ENCODE results near the gene SLC22A4.

Gene SLC22A4

GRCh38 chr5:132277971-132278853, 16.0 kb upstream of the SLC22A4 start:
- no peaks in the 10 kb centered on the region for H3K36me3 Mint-ChIP-seq
- H3K27ac Mint-ChIP-seq = no peak overlapping the region
- H3K4me1 Mint-ChIP-seq (ENCODE audit: low read depth) = no peaks in the 10 kb centered on the region
- H3K27me3 Mint-ChIP-seq = peaks cover 3% of the 10 kb centered on the region
- H3K4me3 Mint-ChIP-seq = no peak overlapping the region
- no peaks in the 10 kb centered on the region for H3K9me3 Mint-ChIP-seq (ENCODE audit: low read depth)

- H3K4me1 Mint-ChIP-seq (ENCODE audit: low read depth) = no peaks in the 10 kb centered on the region
- H3K27ac Mint-ChIP-seq = no peak overlapping the region
- H3K36me3 Mint-ChIP-seq = no peaks in the 10 kb centered on the region
- H3K27me3 Mint-ChIP-seq = peaks cover 3% of the 10 kb centered on the region
- H3K9me3 Mint-ChIP-seq (ENCODE audit: low read depth) = no peaks in the 10 kb centered on the region
- H3K4me3 Mint-ChIP-seq = no peak overlapping the region
Observed at GRCh38 chr5:132279801-132280200, 14.4 kb upstream of the SLC22A4 start.

GRCh38 chr5:132280371-132281240, 13.6 kb upstream of the SLC22A4 start:
- Mint-ChIP-seq H3K4me1 (ENCODE audit: low read depth) (no peaks in the 10 kb centered on the region), H3K36me3 (no peaks in the 10 kb centered on the region), H3K9me3 (ENCODE audit: low read depth) (no peaks in the 10 kb centered on the region), H3K27me3 (no peaks in the 10 kb centered on the region), H3K4me3 (no peak overlapping the region), H3K27ac (no peak overlapping the region)

GRCh38 chr5:132281856-132282614, 12.2 kb upstream of the SLC22A4 start:
- Mint-ChIP-seq H3K4me3 (no peak overlapping the region), H3K27ac (no peak overlapping the region), H3K36me3 (no peaks in the 10 kb centered on the region), H3K4me1 (ENCODE audit: low read depth) (no peaks in the 10 kb centered on the region), H3K9me3 (ENCODE audit: low read depth) (no peaks in the 10 kb centered on the region), H3K27me3 (no peaks in the 10 kb centered on the region)

- H3K9me3 Mint-ChIP-seq (ENCODE audit: low read depth) = no peaks in the 10 kb centered on the region
- no peaks in the 10 kb centered on the region for H3K36me3 Mint-ChIP-seq
- no peaks in the 10 kb centered on the region for H3K4me1 Mint-ChIP-seq (ENCODE audit: low read depth)
- no peak overlapping the region for H3K4me3 Mint-ChIP-seq
- H3K27me3 Mint-ChIP-seq = peaks cover 1% of the 10 kb centered on the region
- no peak overlapping the region for H3K27ac Mint-ChIP-seq
Observed at GRCh38 chr5:132283423-132284043, 10.7 kb upstream of the SLC22A4 start.

- H3K36me3 Mint-ChIP-seq = no peaks in the 10 kb centered on the region
Observed at GRCh38 chr5:132289097-132289496, 5.1 kb upstream of the SLC22A4 start.

GRCh38 chr5:132291026-132291425, 3.2 kb upstream of the SLC22A4 start:
- Mint-ChIP-seq H3K27ac (no peak overlapping the region), H3K4me3 (no peak overlapping the region), H3K27me3 (peaks cover 3% of the 10 kb centered on the region), H3K9me3 (ENCODE audit: low read depth) (no peaks in the 10 kb centered on the region), H3K36me3 (no peaks in the 10 kb centered on the region), H3K4me1 (ENCODE audit: low read depth) (peaks cover 20% of the 10 kb centered on the region)

More at GRCh38 chr5:132289097-132289496, 5.1 kb upstream of the SLC22A4 start:
- Mint-ChIP-seq H3K4me3 (no peak overlapping the region), H3K27me3 (peaks cover 3% of the 10 kb centered on the region), H3K4me1 (ENCODE audit: low read depth) (peaks cover 9% of the 10 kb centered on the region), H3K9me3 (ENCODE audit: low read depth) (no peaks in the 10 kb centered on the region), H3K27ac (no peak overlapping the region)

- H3K36me3 Mint-ChIP-seq = no peaks in the 10 kb centered on the region
- peak overlapping the region; percentile 91 for H3K4me3 Mint-ChIP-seq
- H3K27ac Mint-ChIP-seq = peak overlapping the region; percentile 96
- peaks cover 22% of the 10 kb centered on the region for H3K4me1 Mint-ChIP-seq (ENCODE audit: low read depth)
- H3K9me3 Mint-ChIP-seq (ENCODE audit: low read depth) = no peaks in the 10 kb centered on the region
- H3K27me3 Mint-ChIP-seq = peaks cover 3% of the 10 kb centered on the region
Observed at GRCh38 chr5:132293066-132293991, 865 bp upstream of the SLC22A4 start.

GRCh38 chr5:132294728-132295504, 722 bp downstream of the SLC22A4 start:
- Mint-ChIP-seq H3K4me3 (peak overlapping the region; percentile 91), H3K4me1 (ENCODE audit: low read depth) (peaks cover 23% of the 10 kb centered on the region), H3K27ac (peak overlapping the region; percentile 89), H3K27me3 (no peaks in the 10 kb centered on the region), H3K9me3 (ENCODE audit: low read depth) (no peaks in the 10 kb centered on the region), H3K36me3 (no peaks in the 10 kb centered on the region)

GRCh38 chr5:132295505-132296411, 1.6 kb downstream of the SLC22A4 start:
- Mint-ChIP-seq H3K4me1 (ENCODE audit: low read depth) (peaks cover 23% of the 10 kb centered on the region), H3K4me3 (peak overlapping the region; percentile 91), H3K9me3 (ENCODE audit: low read depth) (no peaks in the 10 kb centered on the region), H3K36me3 (no peaks in the 10 kb centered on the region), H3K27me3 (no peaks in the 10 kb centered on the region), H3K27ac (peak overlapping the region; percentile 89)

GRCh38 chr5:132296412-132297016, 2.3 kb downstream of the SLC22A4 start:
- H3K4me1 Mint-ChIP-seq (ENCODE audit: low read depth) = peaks cover 23% of the 10 kb centered on the region
- H3K36me3 Mint-ChIP-seq = no peaks in the 10 kb centered on the region
- no peaks in the 10 kb centered on the region for H3K9me3 Mint-ChIP-seq (ENCODE audit: low read depth)
- no peak overlapping the region for H3K4me3 Mint-ChIP-seq
- no peak overlapping the region for H3K27ac Mint-ChIP-seq
- no peaks in the 10 kb centered on the region for H3K27me3 Mint-ChIP-seq
